ENCODE data around the gene NKX2-2.

Gene NKX2-2

GRCh38 chr20:21513881-21514540 is at the start of gene NKX2-2:
Gene NKX2-2, minus strand, starts transcription at chr20:21514064. Its CDS starts 395 bp downstream, at chr20:21513669.
- Histone ChIP-seq H3K27ac (ENCODE audit: low read depth, low read length) (no peak within 1 kb of the TSS), H3K4me3 (ENCODE audit: low read depth, low read length) (peak within 1 kb of the TSS; percentile 54), H3K4me1 (ENCODE audit: control insufficient read depth, insufficient read depth, low read length) (peaks cover 57% of the 10 kb centered on the region), H3K9ac (ENCODE audit: low read length) (no peak within 1 kb of the TSS), H3K27me3 (ENCODE audit: control insufficient read depth, insufficient read depth, low read length) (peaks cover 95% of the 10 kb centered on the region), H3K9me3 (ENCODE audit: control insufficient read depth, insufficient read depth, low read depth, low read length) (no peaks in the 10 kb centered on the region), H3K36me3 (ENCODE audit: control insufficient read depth, insufficient read depth, low read length) (no peaks in the 10 kb centered on the region)

GRCh38 chr20:21562656-21563055 is 48.8 kb upstream of the NKX2-2 start:
- Histone ChIP-seq H3K36me3 (ENCODE audit: control insufficient read depth, insufficient read depth, low read length) (no peaks in the 10 kb centered on the region), H3K27me3 (ENCODE audit: control insufficient read depth, insufficient read depth, low read length) (no peaks in the 10 kb centered on the region), H3K9ac (ENCODE audit: low read length) (no peak overlapping the region), H3K27ac (ENCODE audit: low read depth, low read length) (no peak overlapping the region), H3K4me1 (ENCODE audit: control insufficient read depth, insufficient read depth, low read length) (no peaks in the 10 kb centered on the region), H3K4me3 (ENCODE audit: low read depth, low read length) (no peak overlapping the region), H3K9me3 (ENCODE audit: control insufficient read depth, insufficient read depth, low read depth, low read length) (no peaks in the 10 kb centered on the region)

GRCh38 chr20:21559305-21559704 is 45.4 kb upstream of the NKX2-2 start:
- no peaks in the 10 kb centered on the region for H3K36me3 ChIP-seq (ENCODE audit: control insufficient read depth, insufficient read depth, low read length)
- peaks cover 8% of the 10 kb centered on the region; the same call in 1 of the 2 replicates for H3K4me1 ChIP-seq (ENCODE audit: control insufficient read depth, insufficient read depth, low read length)
- H3K9ac ChIP-seq (ENCODE audit: low read length): no peak overlapping the region
- H3K27ac ChIP-seq (ENCODE audit: low read depth, low read length): no peak overlapping the region
- no peaks in the 10 kb centered on the region for H3K9me3 ChIP-seq (ENCODE audit: control insufficient read depth, insufficient read depth, low read depth, low read length)
- no peak overlapping the region for H3K4me3 ChIP-seq (ENCODE audit: low read depth, low read length)
- H3K27me3 ChIP-seq (ENCODE audit: control insufficient read depth, insufficient read depth, low read length): no peaks in the 10 kb centered on the region; the same call in 1 of the 2 replicates

- no peaks in the 10 kb centered on the region; the same call in 1 of the 2 replicates for H3K27me3 ChIP-seq (ENCODE audit: control insufficient read depth, insufficient read depth, low read length)
Observed at GRCh38 chr20:21557241-21558020, 43.6 kb upstream of the NKX2-2 start.

GRCh38 chr20:21556398-21556797 is 42.5 kb upstream of the NKX2-2 start:
- Histone ChIP-seq H3K36me3 (ENCODE audit: control insufficient read depth, insufficient read depth, low read length) (no peaks in the 10 kb centered on the region), H3K9me3 (ENCODE audit: control insufficient read depth, insufficient read depth, low read depth, low read length) (no peaks in the 10 kb centered on the region), H3K4me3 (ENCODE audit: low read depth, low read length) (no peak overlapping the region), H3K27ac (ENCODE audit: low read depth, low read length) (no peak overlapping the region), H3K9ac (ENCODE audit: low read length) (no peak overlapping the region), H3K27me3 (ENCODE audit: control insufficient read depth, insufficient read depth, low read length) (no peaks in the 10 kb centered on the region; the same call in 1 of the 2 replicates), H3K4me1 (ENCODE audit: control insufficient read depth, insufficient read depth, low read length) (peaks cover 9% of the 10 kb centered on the region; the same call in 1 of the 2 replicates)

More at GRCh38 chr20:21557241-21558020, 43.6 kb upstream of the NKX2-2 start:
- Histone ChIP-seq H3K9ac (ENCODE audit: low read length) (no peak overlapping the region), H3K9me3 (ENCODE audit: control insufficient read depth, insufficient read depth, low read depth, low read length) (no peaks in the 10 kb centered on the region), H3K4me3 (ENCODE audit: low read depth, low read length) (no peak overlapping the region), H3K27ac (ENCODE audit: low read depth, low read length) (no peak overlapping the region), H3K4me1 (ENCODE audit: control insufficient read depth, insufficient read depth, low read length) (peaks cover 9% of the 10 kb centered on the region; the same call in 1 of the 2 replicates), H3K36me3 (ENCODE audit: control insufficient read depth, insufficient read depth, low read length) (no peaks in the 10 kb centered on the region)

GRCh38 chr20:21555470-21556120 is 41.7 kb upstream of the NKX2-2 start:
- Histone ChIP-seq H3K27me3 (ENCODE audit: control insufficient read depth, insufficient read depth, low read length) (no peaks in the 10 kb centered on the region; the same call in 1 of the 2 replicates), H3K9me3 (ENCODE audit: control insufficient read depth, insufficient read depth, low read depth, low read length) (no peaks in the 10 kb centered on the region), H3K4me3 (ENCODE audit: low read depth, low read length) (no peak overlapping the region), H3K36me3 (ENCODE audit: control insufficient read depth, insufficient read depth, low read length) (no peaks in the 10 kb centered on the region), H3K4me1 (ENCODE audit: control insufficient read depth, insufficient read depth, low read length) (peaks cover 9% of the 10 kb centered on the region; the same call in 1 of the 2 replicates), H3K9ac (ENCODE audit: low read length) (no peak overlapping the region), H3K27ac (ENCODE audit: low read depth, low read length) (no peak overlapping the region)

GRCh38 chr20:21554985-21555384 is 41.1 kb upstream of the NKX2-2 start:
- Histone ChIP-seq H3K4me1 (ENCODE audit: control insufficient read depth, insufficient read depth, low read length) (peaks cover 9% of the 10 kb centered on the region; the same call in 1 of the 2 replicates), H3K4me3 (ENCODE audit: low read depth, low read length) (no peak overlapping the region), H3K36me3 (ENCODE audit: control insufficient read depth, insufficient read depth, low read length) (no peaks in the 10 kb centered on the region), H3K27me3 (ENCODE audit: control insufficient read depth, insufficient read depth, low read length) (no peaks in the 10 kb centered on the region; the same call in 1 of the 2 replicates), H3K9me3 (ENCODE audit: control insufficient read depth, insufficient read depth, low read depth, low read length) (no peaks in the 10 kb centered on the region), H3K27ac (ENCODE audit: low read depth, low read length) (no peak overlapping the region), H3K9ac (ENCODE audit: low read length) (no peak overlapping the region)

- Histone ChIP-seq H3K4me1 (ENCODE audit: control insufficient read depth, insufficient read depth, low read length) (peaks cover 9% of the 10 kb centered on the region; the same call in 1 of the 2 replicates), H3K9ac (ENCODE audit: low read length) (no peak overlapping the region), H3K27me3 (ENCODE audit: control insufficient read depth, insufficient read depth, low read length) (no peaks in the 10 kb centered on the region; the same call in 1 of the 2 replicates), H3K27ac (ENCODE audit: low read depth, low read length) (no peak overlapping the region), H3K9me3 (ENCODE audit: control insufficient read depth, insufficient read depth, low read depth, low read length) (no peaks in the 10 kb centered on the region), H3K4me3 (ENCODE audit: low read depth, low read length) (no peak overlapping the region), H3K36me3 (ENCODE audit: control insufficient read depth, insufficient read depth, low read length) (no peaks in the 10 kb centered on the region)
Observed at GRCh38 chr20:21554376-21554890, 40.6 kb upstream of the NKX2-2 start.

- Histone ChIP-seq H3K4me3 (ENCODE audit: low read depth, low read length) (no peak overlapping the region), H3K27me3 (ENCODE audit: control insufficient read depth, insufficient read depth, low read length) (no peaks in the 10 kb centered on the region; the same call in 1 of the 2 replicates), H3K9me3 (ENCODE audit: control insufficient read depth, insufficient read depth, low read depth, low read length) (no peaks in the 10 kb centered on the region), H3K27ac (ENCODE audit: low read depth, low read length) (no peak overlapping the region), H3K4me1 (ENCODE audit: control insufficient read depth, insufficient read depth, low read length) (peaks cover 9% of the 10 kb centered on the region; the same call in 1 of the 2 replicates), H3K36me3 (ENCODE audit: control insufficient read depth, insufficient read depth, low read length) (no peaks in the 10 kb centered on the region), H3K9ac (ENCODE audit: low read length) (no peak overlapping the region)
Observed at GRCh38 chr20:21550587-21550986, 36.7 kb upstream of the NKX2-2 start.

GRCh38 chr20:21548390-21549035 is 34.6 kb upstream of the NKX2-2 start:
- Histone ChIP-seq H3K27ac (ENCODE audit: low read depth, low read length) (no peak overlapping the region), H3K4me3 (ENCODE audit: low read depth, low read length) (no peak overlapping the region), H3K36me3 (ENCODE audit: control insufficient read depth, insufficient read depth, low read length) (no peaks in the 10 kb centered on the region), H3K4me1 (ENCODE audit: control insufficient read depth, insufficient read depth, low read length) (no peaks in the 10 kb centered on the region), H3K9ac (ENCODE audit: low read length) (no peak overlapping the region), H3K27me3 (ENCODE audit: control insufficient read depth, insufficient read depth, low read length) (no peaks in the 10 kb centered on the region), H3K9me3 (ENCODE audit: control insufficient read depth, insufficient read depth, low read depth, low read length) (peaks cover 5% of the 10 kb centered on the region; the same call in 1 of the 2 replicates)
